ENCODE data around the gene REELD1. TPM values are rescaled to one million over a fixed set of nuclear protein-coding genes. Genes with fewer than 3 reads are reported as not detected.

REELD1 gene
- total RNA-seq, 1 experiment from 2014 or later, result 0.25 TPM

DNA sequence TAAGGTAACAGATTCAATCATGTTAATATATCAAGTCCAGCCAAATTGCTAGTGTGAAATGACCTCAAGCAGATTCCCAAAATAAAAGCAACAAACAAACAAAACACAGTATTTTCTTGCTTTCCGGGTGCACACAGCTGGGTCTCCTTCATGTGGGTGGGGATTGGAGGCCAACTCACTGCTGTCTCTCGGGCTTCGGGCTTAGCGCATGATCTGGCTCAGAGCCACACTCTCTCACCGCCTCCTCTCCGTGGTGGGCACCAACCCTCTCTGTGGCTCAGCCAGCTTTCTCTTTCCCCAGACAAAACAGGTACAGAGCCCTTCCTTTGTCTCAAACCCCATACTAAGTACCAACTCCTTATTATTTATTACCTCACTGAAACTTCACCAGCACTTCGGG, 2.9 kb upstream of the REELD1 start:
- CTCF ChIA-PET, result no interaction called here
- H3K4me3 ChIP-seq (replicated peaks in 1 of 2; ENCODE audit: low read depth in 1 of 2, low read length in 2 of 2), result no peak overlapping the region
- H3K9me2 ChIP-seq (ENCODE audit: insufficient read depth), result no peaks in the 10 kb centered on the region
- TF ChIP-seq SIN3A (IDR thresholded peaks at IDR 0.05; ENCODE audit: low read depth), result no peak
- DNase-seq (ENCODE audit: low read depth, low spot score) (no peak), ATAC-seq (no peak)
- H3K79me2 ChIP-seq (ENCODE audit: insufficient read depth, low read length), result no peaks in the 10 kb centered on the region
- no peak overlapping the region for H3K9ac ChIP-seq (ENCODE audit: low read length)
- no peak overlapping the region for H2AFZ ChIP-seq (ENCODE audit: low read depth, low read length, poor library complexity, severe bottlenecking)
- H3K9me3 ChIP-seq (ENCODE audit: control insufficient read depth in 1 of 2, insufficient read depth in 1 of 2, low read depth in 1 of 2, low read length in 2 of 2), result no peaks in the 10 kb centered on the region
- RAD21 ChIA-PET (ENCODE audit: low non-redundant PET in 1 of 2, low total read pairs in 2 of 2, uncharacterized antibody in 2 of 2, unreplicated experiment in 2 of 2), result no interaction called here
- H3K36me3 ChIP-seq (ENCODE audit: control insufficient read depth in 1 of 2, insufficient read depth in 2 of 2, low read length in 2 of 2), result no peaks in the 10 kb centered on the region
- POLR2A ChIA-PET, result no interaction called here
- BruUV-seq (replicated peaks), result no TSS peak
- intact Hi-C loops (cut with micrococcal nuclease), result no loop called here
- no peak overlapping the region for H3K4me2 ChIP-seq (ENCODE audit: low read length)
- no peak overlapping the region for H3K27ac ChIP-seq (ENCODE audit: low read depth, low read length)
- H3K27me3 ChIP-seq (ENCODE audit: insufficient read depth, low read length), result peaks cover 6% of the 10 kb centered on the region; the same call in 1 of the 2 replicates
- H3K4me1 ChIP-seq (ENCODE audit: control insufficient read depth in 1 of 2, insufficient read depth in 2 of 2, low read length in 2 of 2), result no peaks in the 10 kb centered on the region
- no peaks in the 10 kb centered on the region for H4K20me1 ChIP-seq (ENCODE audit: insufficient read depth)

DNA sequence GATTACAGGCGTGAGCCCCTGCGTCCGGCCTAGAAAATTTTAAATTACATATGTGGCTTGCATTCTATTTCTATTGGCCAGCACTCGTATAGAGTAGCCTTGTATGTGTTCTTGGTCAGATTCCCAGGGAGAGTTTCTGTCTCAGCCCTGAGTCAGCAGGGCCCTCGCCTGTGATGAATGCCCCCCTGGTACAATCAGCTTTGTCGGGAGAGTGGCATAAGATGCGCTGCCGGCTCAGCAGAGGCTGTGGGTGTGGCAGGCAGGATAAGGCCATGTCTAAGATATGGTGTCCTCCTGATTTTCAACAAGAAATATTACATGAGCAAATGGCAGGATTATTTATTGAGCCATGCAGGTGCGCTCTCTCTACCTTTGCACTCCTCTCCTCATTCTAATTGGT, 1.6 kb upstream of the REELD1 start:
- intact Hi-C loops (cut with micrococcal nuclease), result no loop called here
- Histone ChIP-seq H3K27me3 (ENCODE audit: insufficient read depth, low read length) (peaks cover 6% of the 10 kb centered on the region; the same call in 1 of the 2 replicates), H3K9ac (ENCODE audit: low read length) (no peak overlapping the region), H3K4me1 (ENCODE audit: control insufficient read depth in 1 of 2, insufficient read depth in 2 of 2, low read length in 2 of 2) (no peaks in the 10 kb centered on the region), H3K4me3 (replicated peaks in 1 of 2; ENCODE audit: low read depth in 1 of 2, low read length in 2 of 2) (no peak overlapping the region), H3K27ac (ENCODE audit: low read depth, low read length) (no peak overlapping the region), H2AFZ (ENCODE audit: low read depth, low read length, poor library complexity, severe bottlenecking) (no peak overlapping the region), H3K9me3 (ENCODE audit: control insufficient read depth in 1 of 2, insufficient read depth in 1 of 2, low read depth in 1 of 2, low read length in 2 of 2) (no peaks in the 10 kb centered on the region), H4K20me1 (ENCODE audit: insufficient read depth) (no peaks in the 10 kb centered on the region), H3K9me2 (ENCODE audit: insufficient read depth) (no peaks in the 10 kb centered on the region), H3K4me2 (ENCODE audit: low read length) (no peak overlapping the region), H3K79me2 (ENCODE audit: insufficient read depth, low read length) (no peaks in the 10 kb centered on the region), H3K36me3 (ENCODE audit: control insufficient read depth in 1 of 2, insufficient read depth in 2 of 2, low read length in 2 of 2) (no peaks in the 10 kb centered on the region)
- POLR2A ChIA-PET, result no interaction called here
- BruUV-seq (replicated peaks), result no TSS peak
- ATAC-seq (no peak), DNase-seq (ENCODE audit: low read depth, low spot score) (no peak)
- RAD21 ChIA-PET (ENCODE audit: low non-redundant PET in 1 of 2, low total read pairs in 2 of 2, uncharacterized antibody in 2 of 2, unreplicated experiment in 2 of 2), result no interaction called here
- CTCF ChIA-PET, result no interaction called here
- TF ChIP-seq, protein P1, sequence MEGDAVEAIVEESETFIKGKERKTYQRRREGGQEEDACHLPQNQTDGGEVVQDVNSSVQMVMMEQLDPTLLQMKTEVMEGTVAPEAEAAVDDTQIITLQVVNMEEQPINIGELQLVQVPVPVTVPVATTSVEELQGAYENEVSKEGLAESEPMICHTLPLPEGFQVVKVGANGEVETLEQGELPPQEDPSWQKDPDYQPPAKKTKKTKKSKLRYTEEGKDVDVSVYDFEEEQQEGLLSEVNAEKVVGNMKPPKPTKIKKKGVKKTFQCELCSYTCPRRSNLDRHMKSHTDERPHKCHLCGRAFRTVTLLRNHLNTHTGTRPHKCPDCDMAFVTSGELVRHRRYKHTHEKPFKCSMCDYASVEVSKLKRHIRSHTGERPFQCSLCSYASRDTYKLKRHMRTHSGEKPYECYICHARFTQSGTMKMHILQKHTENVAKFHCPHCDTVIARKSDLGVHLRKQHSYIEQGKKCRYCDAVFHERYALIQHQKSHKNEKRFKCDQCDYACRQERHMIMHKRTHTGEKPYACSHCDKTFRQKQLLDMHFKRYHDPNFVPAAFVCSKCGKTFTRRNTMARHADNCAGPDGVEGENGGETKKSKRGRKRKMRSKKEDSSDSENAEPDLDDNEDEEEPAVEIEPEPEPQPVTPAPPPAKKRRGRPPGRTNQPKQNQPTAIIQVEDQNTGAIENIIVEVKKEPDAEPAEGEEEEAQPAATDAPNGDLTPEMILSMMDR (IDR thresholded peaks at IDR 0.05 in 2 of 3, conservative IDR thresholded peaks at IDR 0.05 in 1 of 3; ENCODE audit: borderline replicate concordance in 1 of 3, insufficient read depth in 1 of 3, low read depth in 2 of 3, low read length in 2 of 3), result no peak
- no peak for TF ChIP-seq EZH2 (IDR thresholded peaks at IDR 0.05)
- no peak for TF ChIP-seq TCF7L2 (IDR thresholded peaks at IDR 0.05; ENCODE audit: borderline replicate concordance, extremely low read depth, insufficient read depth, insufficient read length)
- TF ChIP-seq CEBPB (IDR thresholded peaks at IDR 0.05; ENCODE audit: low read depth), result no peak
- TF ChIP-seq ZBTB33 (IDR thresholded peaks at IDR 0.05; ENCODE audit: extremely low read depth, insufficient replicate concordance, low read length), result no peak
- TF ChIP-seq ATF3 (IDR thresholded peaks at IDR 0.05), result no peak
- no peak for TF ChIP-seq CBX3 (IDR thresholded peaks at IDR 0.05; ENCODE audit: low read depth)
- TF ChIP-seq REST (IDR thresholded peaks at IDR 0.05; ENCODE audit: low read depth), result no peak
- TF ChIP-seq YY1 (IDR thresholded peaks at IDR 0.05; ENCODE audit: extremely low read depth, insufficient replicate concordance, low read depth, low read length), result no peak
- no peak for TF ChIP-seq EZH2phosphoT487 (IDR thresholded peaks at IDR 0.05; ENCODE audit: borderline replicate concordance)
- TF ChIP-seq EGR1 (IDR thresholded peaks at IDR 0.05; ENCODE audit: low read depth), result no peak
- no peak for TF ChIP-seq SRF (IDR thresholded peaks at IDR 0.05; ENCODE audit: low read depth)

Measured in HCT116 (cell line).